Stimulated activated CD8-positive, alpha-beta memory T cell treated with anti-CD3 and anti-CD28 coated beads, Interleukin-15, amount 100 ng/mL, for 24 hours (primary cell): ENCODE measurements around the gene JPH4.

ENCODE experiments used
- DNase-seq: peaks from one replicate; pipeline ENCODE4 v3.0.0-alpha.2; 2020; ENCODE audit warnings: low read depth

JPH4 gene

GRCh38 chr14:23523229-23524016 is 55.2 kb downstream of the JPH4 start:
- no peak for DNase-seq

- DNase-seq, result no peak
Measured at GRCh38 chr14:23522643-23523198, 55.9 kb downstream of the JPH4 start.

GRCh38 chr14:23521785-23522640 is 56.6 kb downstream of the JPH4 start:
- DNase-seq, result no peak

GRCh38 chr14:23520899-23521533 is 57.6 kb downstream of the JPH4 start:
- no peak for DNase-seq

- no peak for DNase-seq
Measured at GRCh38 chr14:23518709-23519108, 59.9 kb downstream of the JPH4 start.
